EL (cell line): Measurements from ENCODE around the gene PPP1R26.
A peak's percentile ranks its signal among the peaks of the same experiment; 100 is the strongest.

Source experiments
- DNase-seq: peaks from one replicate; pipeline ENCODE4 v3.0.0-alpha.2; 2016

Gene PPP1R26

DNA sequence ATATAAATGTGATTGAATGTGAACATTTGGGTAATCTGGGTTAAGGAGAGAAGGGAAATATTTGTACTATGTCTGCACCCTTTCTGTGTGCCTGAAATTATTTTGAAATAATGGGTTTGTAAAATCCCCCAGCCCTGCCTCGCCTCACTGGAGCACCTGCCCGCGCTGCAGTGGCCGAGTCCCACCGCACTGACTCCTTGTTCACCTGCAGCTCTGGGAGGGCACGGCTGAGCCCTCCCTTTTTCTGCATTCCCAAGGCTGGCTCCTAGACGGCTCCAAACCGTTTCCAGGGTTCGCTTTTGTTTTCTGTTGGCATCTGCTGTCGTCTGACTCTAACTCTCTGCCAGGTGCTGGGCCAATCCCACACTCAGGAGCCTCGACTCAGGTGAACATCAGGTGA lies 17.6 kb upstream of the PPP1R26 start:
- no peak for DNase-seq

DNA sequence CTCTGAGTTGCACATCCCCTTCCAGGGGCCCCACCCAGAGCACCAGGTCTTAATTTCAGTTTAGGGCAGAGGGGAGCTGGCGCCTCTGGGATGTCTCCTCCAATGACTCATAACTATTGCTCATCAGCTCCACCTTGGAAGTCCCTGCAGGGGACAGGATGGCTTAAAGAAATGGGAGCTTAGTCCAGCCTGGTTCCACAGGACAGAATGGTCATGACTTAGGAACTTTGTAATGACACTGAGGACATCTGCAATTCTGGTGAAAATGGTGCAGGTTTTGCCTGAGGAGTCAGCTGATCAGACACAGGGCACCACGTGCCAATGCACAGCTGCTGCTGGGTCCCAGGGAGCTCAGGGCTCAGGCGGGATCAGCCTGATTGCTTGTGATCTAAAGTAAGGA lies 16.4 kb upstream of the PPP1R26 start:
- peak; percentile 59 for DNase-seq

DNA sequence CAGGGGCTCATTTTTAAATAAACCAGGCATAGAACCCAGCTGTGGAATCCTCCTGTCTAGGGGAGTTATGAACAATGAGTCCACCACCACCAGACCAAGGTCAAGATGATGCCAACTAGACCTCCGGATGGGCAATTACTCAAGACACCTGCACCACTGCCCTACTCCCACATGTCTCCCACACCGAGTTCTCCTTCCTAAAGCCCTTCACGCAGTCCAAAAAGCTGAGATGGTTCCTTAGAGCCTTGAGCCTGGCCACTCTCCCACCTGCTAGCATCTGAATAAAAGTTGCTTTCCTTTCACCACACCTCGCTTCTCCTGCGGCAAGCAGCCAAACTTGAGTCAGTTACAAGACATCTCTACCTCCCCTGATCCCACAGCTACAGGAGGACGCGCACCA lies 15.4 kb upstream of the PPP1R26 start:
- no peak for DNase-seq

DNA sequence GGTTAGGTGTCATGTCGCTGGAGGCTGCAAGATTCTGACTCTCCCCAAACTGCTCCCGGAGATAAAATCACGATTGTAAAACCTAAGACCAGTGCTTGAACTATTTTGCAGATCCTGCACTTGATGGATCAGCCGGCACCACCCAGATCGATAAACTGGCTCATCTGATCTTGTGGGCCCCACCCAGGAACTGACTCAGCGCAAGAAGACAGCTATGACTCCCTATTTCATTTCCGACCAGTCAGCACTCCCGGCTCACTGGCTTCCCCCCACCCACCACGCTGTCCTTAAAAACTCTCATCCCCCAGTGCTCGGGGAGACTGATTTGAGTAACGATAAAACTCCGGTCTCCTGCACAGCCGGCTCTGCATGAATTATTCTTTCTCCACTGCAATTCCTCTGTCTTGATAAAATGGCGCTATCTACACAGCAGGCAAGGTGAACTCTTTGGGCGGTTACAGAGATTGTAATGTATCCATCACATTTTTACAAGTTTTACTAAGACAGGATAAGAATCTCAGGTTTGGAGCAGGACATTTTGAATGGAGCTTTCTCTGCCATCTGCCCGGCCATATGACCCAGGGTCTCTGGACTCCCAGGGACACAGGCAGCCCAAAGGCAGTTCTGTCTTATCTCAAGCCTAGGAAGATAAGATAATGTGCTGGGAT lies 10.6 kb upstream of the PPP1R26 start:
- peak; percentile 72 for DNase-seq

DNA sequence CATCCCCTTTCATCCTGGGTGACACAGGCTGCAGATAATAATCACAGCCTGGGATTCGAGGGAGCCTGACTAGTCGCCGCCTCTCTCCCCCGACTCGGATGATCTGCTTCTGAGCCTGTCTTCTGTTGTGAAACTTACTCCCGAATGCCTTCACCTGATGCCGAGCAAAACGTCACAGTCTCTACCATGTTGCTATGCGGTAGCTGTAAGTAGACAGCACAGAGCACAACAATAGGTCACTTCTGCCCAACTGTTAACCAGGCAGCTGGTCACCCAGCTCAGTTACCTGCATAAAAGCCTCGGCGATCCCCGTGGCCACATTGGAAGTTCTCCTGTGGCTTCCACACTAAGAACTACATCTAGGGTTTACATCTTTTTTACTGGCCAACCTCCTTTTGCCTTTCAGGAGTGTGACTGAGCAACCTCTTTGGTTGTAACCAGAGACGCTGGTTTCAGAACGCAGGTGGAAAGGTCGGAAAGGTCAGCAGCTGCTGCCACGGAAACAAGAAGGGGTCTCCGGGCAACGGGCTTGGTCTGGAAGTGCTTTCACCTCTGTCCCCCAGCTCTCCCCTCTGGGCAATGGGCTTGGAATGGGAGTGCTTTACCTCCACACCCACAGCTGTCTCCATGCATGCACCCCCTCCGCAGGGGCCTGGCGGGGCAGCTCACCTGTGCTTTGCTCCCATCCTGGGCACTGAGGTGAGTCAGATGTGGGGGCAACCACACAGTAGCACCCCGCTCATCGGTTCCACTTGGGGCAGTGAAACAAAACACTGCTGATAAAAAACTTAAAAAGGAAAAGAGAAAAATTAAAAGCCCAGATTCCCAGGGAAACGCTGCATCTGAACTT lies 7.6 kb upstream of the PPP1R26 start:
- DNase-seq: no peak

DNA sequence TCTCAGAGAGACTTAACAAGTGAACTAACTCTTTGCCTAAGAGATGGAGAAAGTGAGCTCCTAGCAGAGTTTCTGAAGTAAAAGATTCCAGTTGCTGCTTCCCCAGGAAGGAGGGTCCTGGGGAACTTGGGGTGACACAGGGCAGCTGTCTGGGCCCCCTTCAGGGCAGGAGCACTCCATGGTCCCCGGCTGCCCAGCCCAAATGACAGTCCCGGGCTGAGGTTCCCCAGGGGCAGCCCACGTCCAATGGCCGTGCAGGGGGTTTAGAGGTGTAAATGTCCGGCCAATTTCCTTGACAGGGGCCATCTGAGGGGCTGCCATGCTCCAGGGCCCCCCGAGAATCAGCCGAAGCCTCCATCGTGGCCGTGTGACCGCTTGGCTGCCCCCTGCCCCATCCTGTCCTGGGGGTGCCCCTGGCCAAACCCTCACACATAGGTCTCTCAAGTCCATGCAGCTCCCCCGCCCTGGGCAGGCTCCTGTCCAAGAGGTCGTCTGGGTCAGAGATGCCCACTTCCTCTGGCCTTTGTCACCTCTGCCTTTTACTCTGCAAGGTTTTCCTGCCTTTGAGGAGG lies 5.5 kb upstream of the PPP1R26 start:
- DNase-seq: no peak

DNA sequence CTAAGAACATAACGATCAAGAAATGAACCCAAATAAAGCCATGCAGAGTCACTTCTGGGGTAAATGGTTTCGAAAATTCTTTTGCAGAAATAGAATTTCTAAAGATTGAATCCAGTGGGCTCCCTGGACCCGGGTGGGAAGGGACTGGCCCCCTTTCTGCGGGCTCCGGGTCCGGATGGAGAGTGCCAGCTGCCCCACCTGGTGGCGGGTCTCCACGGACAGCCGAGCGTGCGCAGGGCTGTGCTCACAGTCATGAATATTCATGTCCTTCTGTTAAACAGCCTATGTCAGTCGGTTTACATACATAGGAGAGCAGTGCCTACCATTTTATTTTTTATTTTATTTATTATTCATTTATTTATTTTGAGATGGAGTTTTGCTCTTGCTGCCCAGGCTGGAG lies 4.7 kb upstream of the PPP1R26 start:
- DNase-seq: no peak

DNA sequence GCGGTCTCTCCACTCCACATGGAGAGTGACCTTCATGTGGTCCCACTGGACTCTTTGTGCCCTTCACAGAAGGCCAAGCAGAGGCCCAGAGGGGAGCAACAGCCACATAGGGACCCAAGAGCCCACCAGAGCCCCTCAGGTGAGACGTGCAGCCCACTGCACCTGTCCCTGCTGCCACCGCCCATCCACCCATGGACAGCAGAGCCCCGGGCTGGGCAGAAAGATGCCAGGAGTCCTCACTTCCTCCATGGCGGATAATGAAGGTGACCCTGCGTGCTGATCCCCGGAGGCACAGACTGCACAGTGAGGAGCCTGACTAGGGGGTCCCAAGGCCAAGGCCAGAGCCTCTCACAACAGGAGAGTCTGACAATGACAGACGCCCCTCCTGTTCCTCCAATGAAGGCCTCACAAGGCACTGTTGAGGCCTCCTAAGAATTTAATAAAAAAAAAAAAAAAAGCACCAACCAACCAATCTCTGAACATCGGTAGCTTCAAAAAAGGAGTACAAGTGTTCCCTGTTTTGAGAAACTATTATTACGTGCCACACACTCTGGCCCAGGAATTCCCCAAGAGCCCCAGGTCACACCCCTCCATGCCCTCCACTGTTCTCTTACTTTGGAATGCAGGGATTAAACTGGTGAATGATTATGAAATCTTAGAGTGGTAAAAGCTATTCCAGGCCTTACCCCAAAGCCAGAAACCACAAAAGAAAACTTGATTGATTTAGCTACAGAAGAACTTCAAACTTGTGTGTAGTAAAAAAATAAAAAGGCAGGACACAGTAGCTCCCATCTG lies 2.8 kb upstream of the PPP1R26 start:
- peak; percentile 33 for DNase-seq

DNA sequence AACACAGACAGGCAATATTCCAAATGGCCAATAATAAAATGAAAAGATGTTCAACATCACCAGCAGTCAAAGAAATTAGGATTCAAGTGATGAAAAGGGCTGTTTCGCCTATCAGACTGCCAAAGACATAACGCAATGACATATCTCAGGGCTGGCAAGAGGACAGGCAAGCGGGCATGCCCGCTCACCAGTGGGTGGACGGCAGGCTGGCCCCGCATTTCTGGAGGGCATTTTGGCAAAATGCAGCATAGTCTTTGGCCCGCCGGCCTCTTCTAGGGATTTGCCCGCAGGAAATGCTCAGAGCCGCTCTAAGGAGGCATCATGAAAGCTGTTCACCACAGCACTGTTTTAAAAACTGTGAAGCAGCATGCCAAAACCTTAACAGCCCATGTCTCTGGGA lies 1.4 kb upstream of the PPP1R26 start:
- DNase-seq: no peak

DNA sequence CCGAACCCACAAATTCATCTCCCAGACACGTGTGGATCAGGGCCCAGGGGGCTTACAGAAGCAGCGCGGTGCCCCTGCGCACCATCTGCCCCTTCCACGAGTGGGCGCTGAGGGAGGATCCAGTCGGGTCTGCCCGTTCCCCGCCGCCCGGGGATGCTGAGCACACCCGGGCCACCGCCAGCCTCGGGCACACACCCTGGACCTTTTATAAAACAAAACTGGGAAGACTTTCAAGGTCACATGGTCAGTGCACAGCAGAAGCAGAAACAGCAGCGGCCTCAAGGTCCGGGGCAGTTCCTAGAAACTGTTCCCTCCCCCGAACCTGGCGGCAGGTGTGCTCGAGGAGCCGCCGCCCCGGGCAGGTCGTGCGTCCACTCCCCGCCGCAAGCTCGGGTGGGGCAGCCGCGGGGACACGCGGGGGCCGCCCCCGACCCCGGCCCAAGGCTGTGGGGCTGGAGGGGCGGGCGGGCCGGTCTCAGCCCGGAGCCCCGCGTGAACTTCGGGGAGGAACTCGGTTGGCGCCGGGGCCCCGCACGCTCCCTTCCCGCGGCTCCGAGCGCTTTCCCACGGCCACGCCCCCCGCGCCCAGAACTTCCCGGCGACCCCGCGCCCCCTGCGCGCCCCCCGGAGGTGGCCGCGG lies 633 bp upstream of the PPP1R26 start:
- peak; percentile 30 for DNase-seq

DNA sequence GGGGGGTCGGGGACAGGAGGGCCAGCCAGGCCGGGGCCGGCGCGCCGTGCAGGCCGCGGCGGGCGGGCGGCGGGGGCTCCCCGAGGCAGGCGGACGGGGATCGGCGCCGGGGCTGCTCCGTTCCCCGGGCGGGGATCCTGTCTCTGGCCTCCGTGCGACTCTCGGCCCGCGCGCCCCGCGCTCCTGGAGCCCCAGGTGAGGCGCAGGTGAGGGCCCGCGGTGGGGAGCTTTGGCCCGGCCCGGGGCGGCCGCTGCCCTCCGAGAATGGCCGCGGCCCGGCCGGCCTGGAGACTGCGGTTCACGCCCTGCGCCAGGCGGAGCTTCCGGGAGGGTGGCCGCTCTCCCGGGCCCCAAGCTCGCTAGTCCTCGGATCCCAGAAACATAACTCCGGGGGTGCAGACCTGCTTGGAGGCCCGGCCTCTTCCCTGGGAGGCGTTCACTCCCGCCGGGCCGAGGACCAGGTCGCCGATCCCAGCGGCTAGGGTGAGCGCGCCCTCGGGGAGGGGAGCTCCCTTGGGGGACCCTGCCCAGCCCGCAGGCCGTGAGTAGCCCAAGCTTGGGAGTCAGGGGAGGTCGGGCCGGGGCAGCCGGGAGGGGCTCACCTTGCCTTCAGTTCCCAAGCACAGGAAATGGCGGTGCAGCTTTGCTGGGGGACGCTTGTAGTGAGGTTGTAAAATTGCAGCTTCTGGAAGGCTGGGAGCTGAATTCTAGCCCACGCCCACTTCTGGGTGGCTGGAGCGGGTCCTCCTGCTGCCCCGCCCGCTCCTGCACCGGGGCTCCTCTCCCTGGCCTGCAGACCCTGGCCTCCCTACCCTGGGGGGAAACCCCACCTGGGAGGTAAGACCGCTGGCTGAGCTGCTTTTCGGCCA lies 723 bp downstream of the PPP1R26 start:
- DNase-seq: peak; percentile 44

DNA sequence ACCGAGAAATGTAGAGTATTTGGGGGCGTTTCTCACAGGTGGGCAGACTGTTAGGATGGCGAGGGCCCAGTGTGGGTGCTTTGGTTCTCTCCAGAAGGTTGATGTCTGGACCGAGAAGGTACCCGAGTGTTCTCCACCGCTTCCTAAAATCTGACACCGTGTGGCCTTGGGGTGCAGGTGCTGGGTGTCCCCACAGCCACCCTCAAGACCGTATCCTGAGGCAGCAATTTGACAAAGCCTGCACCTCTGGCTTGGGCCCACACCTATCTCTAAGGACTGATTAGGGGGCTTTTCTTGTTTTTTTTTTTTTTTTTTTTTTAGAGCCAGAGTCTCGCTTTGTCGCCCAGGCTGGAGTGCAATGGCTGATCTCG lies 1.3 kb downstream of the PPP1R26 start:
- DNase-seq: no peak

DNA sequence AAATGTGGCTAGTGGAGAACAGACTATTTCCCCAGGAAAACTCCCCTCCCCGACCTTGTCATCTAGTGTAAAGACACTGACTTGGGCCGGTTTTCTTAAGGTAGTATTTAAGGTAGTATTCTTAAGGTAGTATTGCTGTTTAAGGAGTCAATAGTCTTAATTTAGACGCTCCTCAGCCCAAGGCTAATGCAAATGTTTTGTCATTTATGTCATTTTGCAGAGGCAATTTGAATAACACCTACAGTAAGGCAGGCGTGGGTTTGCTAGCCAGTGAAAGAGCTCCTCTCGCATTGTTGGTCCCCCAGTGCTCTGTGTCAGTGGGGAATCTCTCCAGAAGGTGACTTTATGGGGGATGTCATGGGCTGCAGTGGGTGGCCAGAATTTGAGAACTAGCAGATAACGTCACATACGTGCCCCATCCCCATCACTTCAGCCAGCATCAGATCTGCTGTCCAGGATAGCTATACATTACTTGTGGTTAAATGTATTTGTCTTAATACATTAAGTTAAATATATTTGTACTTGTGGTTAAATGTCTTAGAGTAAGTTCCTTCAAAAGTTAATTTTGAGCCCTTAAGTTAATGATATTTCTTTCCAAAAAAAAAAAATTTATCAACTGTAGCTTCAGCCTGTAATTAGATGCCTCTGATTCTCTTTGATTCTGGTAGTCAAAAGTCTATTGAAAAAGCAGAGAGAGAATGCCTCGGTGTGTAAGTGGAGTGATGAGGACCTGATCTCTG lies 2.6 kb downstream of the PPP1R26 start:
- DNase-seq: no peak

DNA sequence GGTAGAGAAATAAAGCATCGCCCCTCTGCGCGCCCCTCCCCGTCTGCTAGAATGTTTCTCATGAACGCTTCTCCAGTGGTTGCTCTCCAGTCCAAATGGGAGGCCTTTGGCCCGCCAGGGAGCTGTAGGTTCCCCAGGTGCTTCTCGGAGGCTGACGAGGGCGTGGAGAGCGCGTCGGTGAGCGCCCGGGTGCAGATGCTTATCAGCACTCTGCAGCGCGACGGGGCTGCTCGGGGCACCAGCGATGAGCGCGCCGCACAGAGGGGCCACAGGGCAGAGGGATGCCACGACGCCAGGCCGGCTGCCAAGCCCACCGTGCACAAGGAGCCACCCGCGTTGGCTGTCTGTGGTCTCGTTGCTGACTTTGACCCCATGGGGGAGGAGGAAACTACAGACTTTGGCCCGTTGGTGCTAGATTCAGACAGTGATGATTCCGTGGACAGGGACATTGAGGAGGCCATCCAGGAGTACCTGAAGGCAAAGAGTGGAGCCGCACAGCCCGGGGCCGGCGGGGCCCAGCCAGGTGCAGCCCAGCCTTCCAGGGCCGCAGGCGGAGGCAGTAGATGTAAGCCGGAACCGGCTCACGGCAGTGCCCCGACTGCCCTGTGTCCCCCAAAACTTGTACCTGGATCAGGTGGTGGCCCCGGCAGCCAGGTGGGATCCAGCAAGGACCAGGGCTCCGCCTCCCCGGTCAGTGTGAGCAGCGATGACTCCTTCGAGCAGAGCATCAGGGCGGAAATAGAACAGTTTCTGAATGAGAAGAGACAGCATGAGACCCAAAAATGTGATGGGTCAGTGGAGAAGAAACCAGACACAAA lies 5.1 kb downstream of the PPP1R26 start:
- no peak for DNase-seq

DNA sequence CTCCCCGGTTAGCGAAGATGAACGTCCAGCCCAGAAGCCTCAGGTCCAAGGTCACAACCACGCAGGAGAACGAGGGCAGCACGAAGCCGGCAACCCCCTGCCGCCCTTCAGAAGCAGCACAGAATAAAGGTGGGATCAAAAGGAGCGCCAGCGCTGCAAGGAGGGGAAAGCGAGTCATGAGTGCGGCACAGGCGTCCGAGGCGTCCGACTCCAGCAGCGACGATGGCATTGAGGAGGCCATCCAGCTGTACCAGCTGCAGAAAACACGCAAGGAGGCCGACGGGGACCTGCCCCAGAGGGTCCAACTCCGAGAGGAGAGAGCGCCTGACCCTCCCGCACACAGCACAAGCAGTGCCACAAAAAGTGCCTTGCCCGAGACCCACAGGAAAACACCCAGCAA lies 5.8 kb downstream of the PPP1R26 start:
- DNase-seq: no peak

DNA sequence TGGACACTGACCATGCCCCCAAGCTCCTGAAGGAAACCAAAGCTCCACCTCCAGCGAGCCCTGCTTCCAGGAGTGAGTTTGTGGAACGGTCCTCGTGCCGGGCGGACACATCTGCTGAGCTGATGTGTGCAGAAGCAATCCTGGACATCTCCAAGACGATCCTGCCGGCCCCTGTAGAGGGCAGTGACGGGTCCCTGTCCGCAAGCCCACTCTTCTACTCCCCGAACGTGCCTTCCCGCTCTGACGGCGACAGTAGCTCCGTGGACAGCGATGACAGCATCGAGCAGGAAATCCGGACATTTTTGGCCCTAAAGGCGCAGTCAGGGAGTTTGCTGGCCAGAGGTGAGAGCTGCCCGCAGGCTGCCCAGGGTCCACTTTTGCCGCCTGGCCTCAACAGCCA lies 6.2 kb downstream of the PPP1R26 start:
- no peak for DNase-seq

DNA sequence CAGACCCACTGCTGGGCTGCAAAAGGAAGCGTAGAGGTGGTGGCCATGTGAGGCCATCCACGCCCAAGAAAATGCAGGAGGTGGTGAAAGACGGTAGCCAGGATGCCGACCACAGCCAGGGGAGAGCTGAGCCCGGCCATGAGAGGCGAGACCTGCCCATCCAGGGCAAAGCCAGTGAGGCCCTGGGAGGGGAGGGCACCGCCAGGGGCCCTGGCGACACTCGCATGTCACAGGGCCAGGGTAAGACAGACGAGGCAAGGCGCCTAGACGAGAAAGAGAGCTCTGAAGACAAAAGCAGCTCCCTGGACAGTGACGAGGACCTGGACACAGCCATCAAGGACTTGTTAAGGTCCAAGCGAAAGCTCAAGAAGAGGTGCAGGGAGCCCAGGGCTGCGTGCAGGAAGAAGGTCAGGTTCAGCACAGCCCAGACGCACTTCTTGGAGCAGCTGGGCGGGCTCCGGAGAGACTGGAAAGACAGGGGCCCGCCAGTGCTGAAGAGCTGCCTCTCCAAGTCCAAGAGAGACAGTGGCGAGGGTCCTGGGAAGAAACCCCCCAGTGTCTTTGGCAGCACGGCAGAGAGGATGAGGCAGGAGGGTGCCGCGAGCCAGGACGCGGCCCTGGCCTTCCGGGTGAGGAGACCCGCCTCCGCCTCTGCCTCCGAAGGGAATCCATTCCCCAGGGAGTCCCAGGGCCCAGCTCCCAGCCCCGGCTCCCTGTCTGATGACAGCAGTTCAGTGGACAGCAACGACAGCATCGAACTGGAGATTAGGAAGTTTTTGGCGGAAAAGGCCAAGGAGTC lies 6.9 kb downstream of the PPP1R26 start:
- no peak for DNase-seq

DNA sequence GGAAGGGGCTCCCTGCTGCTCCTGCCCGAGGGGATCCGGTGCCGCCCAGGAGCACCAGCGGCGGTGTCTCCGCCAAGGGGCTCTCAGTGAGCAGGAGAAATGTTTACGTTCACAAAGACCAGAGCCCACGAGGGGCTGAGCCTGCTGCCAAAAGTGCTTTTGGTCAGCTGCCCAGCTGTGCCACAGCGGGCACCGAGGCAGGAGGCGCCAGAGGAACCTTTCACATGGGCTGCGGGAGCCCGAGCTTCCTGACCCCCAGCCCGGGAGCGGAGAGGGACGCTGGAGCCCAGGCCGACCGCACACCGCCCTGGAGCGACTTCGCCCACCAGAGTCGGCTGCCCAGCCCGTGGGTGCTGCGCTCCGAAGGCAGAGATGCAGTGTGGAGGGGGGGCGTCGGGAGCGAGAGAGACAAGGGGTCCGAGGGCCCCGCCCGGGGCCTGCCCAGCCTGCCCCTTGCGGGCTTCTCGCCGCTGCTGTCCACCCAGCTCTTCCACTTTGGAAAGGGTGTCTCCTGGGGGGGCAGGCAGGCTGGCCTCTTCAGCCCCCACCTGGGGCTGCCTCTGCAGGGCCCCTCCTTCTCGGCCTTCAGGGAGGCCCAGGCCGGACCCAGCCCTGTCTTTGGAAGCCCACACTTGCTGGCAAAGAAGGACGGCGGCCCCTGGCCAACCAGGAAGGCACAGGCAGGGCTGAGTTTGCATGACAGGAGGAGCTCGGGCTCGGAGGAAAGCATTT lies 7.9 kb downstream of the PPP1R26 start:
- DNase-seq: no peak

DNA sequence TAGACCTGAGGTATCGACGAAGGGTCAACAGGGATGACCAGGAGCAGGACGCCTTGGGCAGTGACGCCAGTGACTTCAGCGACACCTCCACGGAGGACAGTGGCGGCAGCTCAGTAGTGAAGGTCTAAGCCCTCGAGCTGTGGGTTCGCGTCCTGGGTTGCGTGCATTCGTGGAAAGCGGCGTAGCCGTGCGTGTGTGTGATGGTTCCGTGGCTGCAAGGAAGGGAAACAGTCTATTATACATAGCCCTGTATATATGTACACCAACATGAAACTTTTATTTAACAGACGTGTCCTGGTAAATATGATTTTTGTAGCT lies 8.4 kb downstream of the PPP1R26 start:
- DNase-seq: no peak
